GM12878 (cell line): ENCODE measurements around the gene TECTA.
"Not testable (repeated sequence)": the region's sequence is repeated elsewhere in the genome, so short reads cannot be mapped to it uniquely, and the experiment has no call there.

ENCODE experiments used
- BRCA1 ChIP-seq: IDR thresholded peaks from 2 replicates; pipeline ENCODE4 v1.6.1; 2011; ENCODE audit warnings: low read depth, low read length, improper control_type of control experiment
- CTCF ChIP-seq, 3 experiments: IDR thresholded peaks in 2 of 3; conservative IDR thresholded peaks in 1 of 3; 2 replicates each; pipeline ENCODE4 v1.5.1; 2011; ENCODE audit warnings: low read depth in 3 of 3, low read length in 3 of 3, mild to moderate bottlenecking in 3 of 3, control low read depth in 2 of 3, moderate library complexity in 2 of 3, inconsistent platforms in 1 of 3, mixed read lengths in 1 of 3; ENCODE audit not compliant: control insufficient read depth in 2 of 3, insufficient read depth in 1 of 3; ENCODE audit errors: extremely low read depth in 1 of 3
- EP300 ChIP-seq, 2 experiments: fragments of 150-350 bp in 1 of 2; IDR thresholded peaks; 2 replicates each; pipeline ENCODE4 v1.6.1; 2011 to 2012; ENCODE audit warnings: low read depth in 2 of 2, low read length in 2 of 2, borderline replicate concordance in 1 of 2, improper control_type of control experiment in 1 of 2, inconsistent platforms in 1 of 2; ENCODE audit not compliant: control insufficient read depth in 1 of 2
- EZH2 ChIP-seq: IDR thresholded peaks from 2 replicates; pipeline ENCODE4 v1.6.1; 2012; ENCODE audit warnings: low read depth, mild to moderate bottlenecking, control low read depth, inconsistent platforms, low read length, borderline replicate concordance; ENCODE audit not compliant: control insufficient read depth
- FOS ChIP-seq: IDR thresholded peaks from 3 replicates; pipeline ENCODE4 v1.6.1; 2011; ENCODE audit warnings: borderline replicate concordance; ENCODE audit not compliant: insufficient read length; ENCODE audit errors: extremely low read depth
- HDAC6 ChIP-seq: fragments of 200-600 bp; sonication (generic); IDR thresholded peaks from one replicate; pipeline ENCODE4 v1.8.0; 2017; ENCODE audit warnings: antibody characterized with exemption; ENCODE audit not compliant: unreplicated experiment
- IRF5 ChIP-seq: fragments of 450-650 bp; IDR thresholded peaks from 2 replicates; pipeline ENCODE4 v1.6.1; 2017; ENCODE audit warnings: borderline replicate concordance
- POLR2A ChIP-seq: IDR thresholded peaks from 2 replicates; pipeline ENCODE4 v1.6.1; 2011; ENCODE audit warnings: low read depth, mild to moderate bottlenecking, low read length
- TCF12 ChIP-seq: IDR thresholded peaks from 2 replicates; pipeline ENCODE4 v1.6.1; 2011; ENCODE audit warnings: low read depth, mild to moderate bottlenecking, low read length
- WRNIP1 ChIP-seq: IDR thresholded peaks from 2 replicates; pipeline ENCODE4 v1.6.1; 2011; ENCODE audit warnings: low read depth, low read length, improper control_type of control experiment, borderline replicate concordance

- TF ChIP-seq WRNIP1; POLR2A; EP300 (IDR thresholded peaks at IDR 0.05; ENCODE audit: borderline replicate concordance in 1 of 2, control insufficient read depth in 1 of 2, low read depth in 2 of 2, low read length in 2 of 2); CTCF (IDR thresholded peaks at IDR 0.05 in 2 of 3, conservative IDR thresholded peaks at IDR 0.05 in 1 of 3; ENCODE audit: control insufficient read depth in 2 of 3, extremely low read depth in 1 of 3, insufficient read depth in 1 of 3, low read depth in 3 of 3, low read length in 3 of 3); TCF12; HDAC6; BRCA1; FOS; EZH2; IRF5: not testable (repeated sequence)
These were observed 14.0 kb downstream of the TECTA start for GRCh38 chr11:121115024-121115423.
